Type B pancreatic cell (in vitro differentiated cells): ENCODE data around the gene SPEF1. TPM values are rescaled to one million over a fixed set of nuclear protein-coding genes. Genes with fewer than 3 reads are reported as not detected.

Experiments used
- DNase-seq: peaks from one replicate; pipeline ENCODE4 v3.0.0; 2021; ENCODE audit warnings: mixed read lengths; ENCODE audit not compliant: unreplicated experiment; ENCODE audit errors: extremely low spot score
- H3K27ac Mint-ChIP-seq: 2 replicates; pipeline ENCODE4 v1.8.0; 2021; ENCODE audit warnings: mild to moderate bottlenecking, mixed read lengths
- H3K27me3 Mint-ChIP-seq: 2 replicates; pipeline ENCODE4 v1.8.0; 2021; ENCODE audit warnings: mixed read lengths
- H3K36me3 Mint-ChIP-seq: 2 replicates; pipeline ENCODE4 v1.8.0; 2021; ENCODE audit warnings: mixed read lengths
- H3K4me1 Mint-ChIP-seq: one replicate; pipeline ENCODE4 v1.8.0; 2021; ENCODE audit warnings: mixed read lengths; ENCODE audit not compliant: unreplicated experiment
- H3K4me3 Mint-ChIP-seq: 2 replicates; pipeline ENCODE4 v1.8.0; 2021; ENCODE audit warnings: mild to moderate bottlenecking, mixed read lengths
- H3K9me3 Mint-ChIP-seq: 2 replicates; pipeline ENCODE4 v1.8.0; 2021; ENCODE audit warnings: mixed read lengths
- CTCF ChIP-seq: fragments of 200-600 bp; sonication (generic); conservative IDR thresholded peaks from 2 replicates; pipeline ENCODE4 v1.5.0; 2021; ENCODE audit warnings: antibody characterized with exemption, mild to moderate bottlenecking
- total RNA-seq: library from RNA; stranded (reverse); gene quantifications from 2 replicates; pipeline ENCODE4 v1.2.1, GENCODE V29; 2021; ENCODE audit warnings: low replicate concordance

Gene SPEF1
- total RNA-seq, 1 donor from 2014 or later, result 3.0 TPM

DNA sequence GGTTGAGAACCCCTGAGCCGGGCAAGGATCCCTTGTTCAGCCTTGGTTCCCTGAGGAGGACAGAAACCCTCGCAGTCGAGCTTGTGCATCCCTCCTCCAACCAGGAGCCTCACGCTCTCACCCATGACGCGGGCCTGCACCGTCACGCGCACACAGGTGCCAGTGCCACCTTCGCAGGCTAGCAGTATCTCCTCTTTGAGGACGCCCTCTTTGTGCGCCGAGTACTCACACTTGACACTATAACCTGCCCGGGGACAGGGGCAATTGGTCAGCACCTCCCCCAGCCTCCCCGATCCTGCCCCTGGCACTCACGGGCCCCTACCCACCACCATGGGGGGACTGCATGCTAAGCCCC lies 27.0 kb downstream of the SPEF1 start:
- Mint-ChIP-seq H3K4me1 (peaks cover 3% of the 10 kb centered on the region), H3K36me3 (no peaks in the 10 kb centered on the region), H3K4me3 (no peak overlapping the region), H3K27me3 (peaks cover 22% of the 10 kb centered on the region), H3K27ac (no peak overlapping the region), H3K9me3 (no peaks in the 10 kb centered on the region)
- TF ChIP-seq CTCF, result no peak
- DNase-seq, result no peak

DNA sequence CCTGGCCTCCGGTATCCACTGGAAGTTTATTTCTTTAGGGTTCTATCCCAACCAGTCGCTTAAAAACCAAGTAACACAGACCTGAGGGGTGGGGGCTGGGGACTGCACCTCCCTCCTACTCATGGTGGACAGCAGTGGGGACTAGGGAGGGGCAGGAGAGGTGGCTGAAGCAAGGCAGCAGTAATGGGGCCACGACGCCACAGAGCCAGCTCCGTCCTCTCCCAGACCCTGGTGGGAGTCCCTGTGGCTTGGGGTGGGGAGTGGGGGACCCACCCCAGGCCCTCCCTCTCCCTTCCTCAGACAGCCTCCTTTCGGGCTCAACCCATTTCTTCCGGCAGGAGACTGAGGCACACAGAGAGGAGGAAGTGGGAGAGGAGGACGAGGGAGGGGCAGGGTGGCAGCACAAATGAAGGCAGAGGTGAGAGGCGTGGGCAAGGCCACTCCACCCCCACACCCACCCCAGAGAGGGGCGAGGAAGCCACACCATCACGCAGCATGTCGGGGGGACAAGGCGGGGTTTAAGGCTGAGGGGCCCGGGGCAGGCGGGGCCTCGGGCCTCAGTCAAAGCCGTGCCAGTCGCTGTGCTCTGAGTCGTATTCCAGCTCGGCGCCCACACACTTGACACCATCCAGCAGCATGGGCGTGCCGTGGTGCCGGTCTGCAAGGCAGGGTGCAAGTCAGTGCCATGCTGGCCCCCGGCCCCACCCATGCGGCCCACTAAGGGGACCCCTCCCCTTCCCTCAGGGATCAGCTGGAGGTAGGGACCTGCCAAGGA lies 27.6 kb downstream of the SPEF1 start:
- H3K4me1 Mint-ChIP-seq, result peaks cover 3% of the 10 kb centered on the region
- no peak for TF ChIP-seq CTCF
- H3K27ac Mint-ChIP-seq, result no peak overlapping the region
- H3K4me3 Mint-ChIP-seq, result no peak overlapping the region
- H3K27me3 Mint-ChIP-seq, result peaks cover 28% of the 10 kb centered on the region
- DNase-seq, result no peak
- H3K9me3 Mint-ChIP-seq, result no peaks in the 10 kb centered on the region
- H3K36me3 Mint-ChIP-seq, result no peaks in the 10 kb centered on the region

- peaks cover 31% of the 10 kb centered on the region for H3K27me3 Mint-ChIP-seq
- TF ChIP-seq CTCF, result peak; percentile 80
- no peak for DNase-seq
- H3K27ac Mint-ChIP-seq, result no peak overlapping the region
- H3K9me3 Mint-ChIP-seq, result no peaks in the 10 kb centered on the region
- H3K36me3 Mint-ChIP-seq, result no peaks in the 10 kb centered on the region
- peaks cover 3% of the 10 kb centered on the region for H3K4me1 Mint-ChIP-seq
- H3K4me3 Mint-ChIP-seq, result peak overlapping the region; percentile 49
Observed at GRCh38 chr20:3753098-3753497, 28.1 kb downstream of the SPEF1 start.

DNA sequence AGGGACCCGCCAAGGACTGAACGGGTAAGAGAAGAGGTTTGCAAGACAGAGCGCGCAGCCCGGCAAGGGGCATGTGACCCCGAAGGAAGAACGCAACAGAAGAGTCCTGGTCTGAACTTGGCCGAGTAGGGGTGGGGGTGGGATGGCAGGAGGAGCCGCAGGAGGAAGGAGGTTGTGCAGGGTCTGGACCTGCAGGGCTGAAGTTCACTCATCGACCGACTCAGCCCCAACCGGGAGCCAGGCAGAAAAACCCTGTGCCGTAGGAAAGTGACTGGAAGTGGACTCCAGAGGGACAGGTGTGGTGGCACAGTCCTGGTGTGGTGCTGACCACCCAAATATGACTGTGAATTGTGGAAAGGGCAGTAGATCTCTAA lies 28.9 kb downstream of the SPEF1 start:
- TF ChIP-seq CTCF, result no peak
- H3K9me3 Mint-ChIP-seq, result no peaks in the 10 kb centered on the region
- H3K36me3 Mint-ChIP-seq, result no peaks in the 10 kb centered on the region
- H3K27me3 Mint-ChIP-seq, result peaks cover 36% of the 10 kb centered on the region
- peak overlapping the region; percentile 66 for H3K27ac Mint-ChIP-seq
- peak overlapping the region; percentile 74 for H3K4me3 Mint-ChIP-seq
- peaks cover 3% of the 10 kb centered on the region for H3K4me1 Mint-ChIP-seq
- no peak for DNase-seq

GRCh38 chr20:3751675-3752385 lies 29.4 kb downstream of the SPEF1 start:
- peaks cover 3% of the 10 kb centered on the region for H3K4me1 Mint-ChIP-seq
- no peaks in the 10 kb centered on the region for H3K9me3 Mint-ChIP-seq
- peak overlapping the region; percentile 74 for H3K4me3 Mint-ChIP-seq
- H3K27ac Mint-ChIP-seq, result peak overlapping the region; percentile 66
- H3K36me3 Mint-ChIP-seq, result no peaks in the 10 kb centered on the region
- H3K27me3 Mint-ChIP-seq, result peaks cover 41% of the 10 kb centered on the region
- no peak for DNase-seq
- TF ChIP-seq CTCF, result no peak
